ENCODE data around the gene CCDC142. TPM values are rescaled to one million over a fixed set of nuclear protein-coding genes. Genes with fewer than 3 reads are reported as not detected.

The CCDC142 gene
- total and polyA plus RNA-seq, 9 of the 15 experiments (the other 6 are each of a cell fraction or from before 2014, with no cell fraction given), result 0.55 to 11.7 (median 7.2) TPM

- TF ChIP-seq ZNF133 (CRISPR knock-in tag; IDR thresholded peaks at IDR 0.05) (no peak), FOS (IDR thresholded peaks at IDR 0.05; ENCODE audit: extremely low read depth, insufficient read length) (no peak), RREB1 (CRISPR knock-in tag; IDR thresholded peaks at IDR 0.05) (no peak), ZNF212 (CRISPR knock-in tag; IDR thresholded peaks at IDR 0.05) (no peak), CLOCK (CRISPR knock-in tag; IDR thresholded peaks at IDR 0.05; ENCODE audit: borderline replicate concordance) (no peak), FOXM1 (IDR thresholded peaks at IDR 0.05; ENCODE audit: low read depth) (no peak), FOXM1 (CRISPR knock-in tag; IDR thresholded peaks at IDR 0.05; ENCODE audit: low read depth) (no peak), AFF1 (IDR thresholded peaks at IDR 0.05; ENCODE audit: low read depth in 1 of 2, partially characterized antibody in 2 of 2) (no peak), RHOXF2B (CRISPR knock-in tag; conservative IDR thresholded peaks at IDR 0.05) (no peak), PREB (CRISPR knock-in tag; IDR thresholded peaks at IDR 0.05) (no peak), PCBP2 (IDR thresholded peaks at IDR 0.05; ENCODE audit: low read depth, low read length, poor library complexity, severe bottlenecking) (no peak)
Observed at GRCh38 chr2:74507145-74507925, 24.5 kb upstream of the CCDC142 start, which contains the start of gene PCGF1 (continued).

Data from K562 (cell line).